Ascending aorta (tissue), 2 donors: ENCODE measurements around the gene FGF12. TPM values are rescaled to one million over a fixed set of nuclear protein-coding genes. Genes with fewer than 3 reads are reported as not detected.

Source experiments
- DNase-seq, 2 donors: peaks; one replicate each; pipeline ENCODE4 v3.0.0-alpha.2; 2019; ENCODE audit warnings: low spot score in 2 of 2
- H3K27ac ChIP-seq, 2 donors: fragments of 200-600 bp; sonication (generic); one replicate each; pipeline ENCODE4 v1.5.1; 2016 to 2017; ENCODE audit warnings: mild to moderate bottlenecking in 1 of 2
- H3K27me3 ChIP-seq: fragments of 200-600 bp; sonication (generic); one replicate; pipeline ENCODE4 v1.5.1; 2017
- H3K36me3 ChIP-seq, 2 donors: fragments of 200-600 bp; sonication (generic); one replicate each; pipeline ENCODE4 v1.5.1; 2016
- H3K4me1 ChIP-seq, 2 donors: fragments of 200-600 bp; sonication (generic); one replicate each; pipeline ENCODE4 v1.5.1; 2016 to 2017; ENCODE audit warnings: mild to moderate bottlenecking in 1 of 2
- H3K4me3 ChIP-seq, 2 donors: fragments of 200-600 bp; sonication (generic); one replicate each; pipeline ENCODE4 v1.5.1; 2016 to 2017; ENCODE audit warnings: mild to moderate bottlenecking in 1 of 2
- H3K9me3 ChIP-seq, 2 donors: fragments of 200-600 bp; sonication (generic); one replicate each; pipeline ENCODE4 v1.5.1; 2016
- intact Hi-C: fragments of 100-400 bp; cut with DNase I; formaldehyde crosslinking; loops from one replicate; pipeline ENCODE4 v1.15.1; 2023
- total RNA-seq: library from RNA; depleted of rRNA; stranded (reverse); fragments of >200 nt; gene quantifications from one replicate; pipeline ENCODE4 v1.1.0, GENCODE V29; 2016
- TF ChIP-seq, protein P1 (sequence below), 3 experiments: fragments of 200-600 bp in 2 of 3; fragments of 450-650 bp in 1 of 3; sonication (generic) in 2 of 3; IDR thresholded peaks; one replicate each; pipeline ENCODE4 v1.5.1; 2016 to 2019; ENCODE audit warnings: antibody characterized with exemption in 3 of 3, mild to moderate bottlenecking in 1 of 3, moderate library complexity in 1 of 3

FGF12 gene
- total RNA-seq, 1 donor from 2014 or later, result 0.43 TPM

GRCh38 chr3:192244591-192244990, 482.8 kb downstream of the FGF12 start:
- Histone ChIP-seq H3K27me3 (no peaks in the 10 kb centered on the region), H3K36me3 (no peaks in the 10 kb centered on the region), H3K27ac (no peak overlapping the region), H3K4me3 (no peak overlapping the region), H3K4me1 (no peaks in the 10 kb centered on the region), H3K9me3 (no peaks in the 10 kb centered on the region)
- intact Hi-C loops, result no loop called here
- TF ChIP-seq, protein P1, sequence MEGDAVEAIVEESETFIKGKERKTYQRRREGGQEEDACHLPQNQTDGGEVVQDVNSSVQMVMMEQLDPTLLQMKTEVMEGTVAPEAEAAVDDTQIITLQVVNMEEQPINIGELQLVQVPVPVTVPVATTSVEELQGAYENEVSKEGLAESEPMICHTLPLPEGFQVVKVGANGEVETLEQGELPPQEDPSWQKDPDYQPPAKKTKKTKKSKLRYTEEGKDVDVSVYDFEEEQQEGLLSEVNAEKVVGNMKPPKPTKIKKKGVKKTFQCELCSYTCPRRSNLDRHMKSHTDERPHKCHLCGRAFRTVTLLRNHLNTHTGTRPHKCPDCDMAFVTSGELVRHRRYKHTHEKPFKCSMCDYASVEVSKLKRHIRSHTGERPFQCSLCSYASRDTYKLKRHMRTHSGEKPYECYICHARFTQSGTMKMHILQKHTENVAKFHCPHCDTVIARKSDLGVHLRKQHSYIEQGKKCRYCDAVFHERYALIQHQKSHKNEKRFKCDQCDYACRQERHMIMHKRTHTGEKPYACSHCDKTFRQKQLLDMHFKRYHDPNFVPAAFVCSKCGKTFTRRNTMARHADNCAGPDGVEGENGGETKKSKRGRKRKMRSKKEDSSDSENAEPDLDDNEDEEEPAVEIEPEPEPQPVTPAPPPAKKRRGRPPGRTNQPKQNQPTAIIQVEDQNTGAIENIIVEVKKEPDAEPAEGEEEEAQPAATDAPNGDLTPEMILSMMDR (IDR thresholded peaks at IDR 0.05), result no peak
- DNase-seq, result no peak

- no peak overlapping the region for H3K4me3 ChIP-seq
- no peaks in the 10 kb centered on the region for H3K9me3 ChIP-seq
- no peak for DNase-seq
- no peak overlapping the region for H3K27ac ChIP-seq
- intact Hi-C loops, result no loop called here
- H3K36me3 ChIP-seq, result no peaks in the 10 kb centered on the region
- H3K4me1 ChIP-seq, result no peaks in the 10 kb centered on the region
- no peaks in the 10 kb centered on the region for H3K27me3 ChIP-seq
- TF ChIP-seq, protein P1 (IDR thresholded peaks at IDR 0.05), result no peak
These were observed 487.4 kb downstream of the FGF12 start for GRCh38 chr3:192239956-192240355.

DNA sequence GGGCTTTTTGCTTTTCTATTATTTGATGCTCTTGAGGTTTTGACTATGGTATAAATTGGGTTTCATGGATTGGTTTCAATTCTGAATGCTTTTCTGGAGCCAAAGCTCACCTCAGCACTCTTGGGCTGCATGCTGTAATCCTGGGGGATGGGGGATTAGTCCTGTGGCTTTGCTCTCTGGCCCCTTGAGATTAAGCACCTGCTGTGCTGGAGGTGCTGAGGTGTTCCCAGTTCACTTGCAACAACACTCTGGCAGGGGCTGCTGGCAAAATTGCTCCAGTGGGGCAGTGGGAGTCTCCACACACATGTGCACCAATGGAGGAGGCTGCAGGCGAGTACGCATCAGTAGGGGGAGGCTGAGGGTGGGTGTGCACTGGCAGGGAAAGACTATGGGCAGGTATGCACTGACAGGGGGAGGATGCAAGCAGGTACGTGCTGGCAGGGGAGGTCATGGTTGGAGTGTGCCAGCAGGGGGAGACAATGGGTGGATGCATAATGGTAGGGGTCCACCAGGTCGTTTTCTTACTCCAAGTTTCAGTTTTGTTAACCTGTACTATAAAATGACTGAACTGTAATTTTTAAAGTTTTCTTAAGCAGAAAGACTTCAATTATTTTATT, 489.2 kb downstream of the FGF12 start:
- Histone ChIP-seq H3K27ac (no peak overlapping the region), H3K27me3 (no peaks in the 10 kb centered on the region), H3K4me1 (no peaks in the 10 kb centered on the region), H3K4me3 (no peak overlapping the region), H3K9me3 (no peaks in the 10 kb centered on the region), H3K36me3 (no peaks in the 10 kb centered on the region)
- TF ChIP-seq, protein P1 (IDR thresholded peaks at IDR 0.05), result no peak
- intact Hi-C loops, result no loop called here
- no peak for DNase-seq

GRCh38 chr3:192229866-192230265, 497.5 kb downstream of the FGF12 start:
- DNase-seq, result no peak
- H3K4me3 ChIP-seq, result no peak overlapping the region
- H3K36me3 ChIP-seq, result no peaks in the 10 kb centered on the region
- no peaks in the 10 kb centered on the region for H3K9me3 ChIP-seq
- intact Hi-C loops, result no loop called here
- TF ChIP-seq, protein P1 (IDR thresholded peaks at IDR 0.05), result no peak
- no peaks in the 10 kb centered on the region for H3K4me1 ChIP-seq
- H3K27ac ChIP-seq, result no peak overlapping the region
- no peaks in the 10 kb centered on the region for H3K27me3 ChIP-seq

GRCh38 chr3:192224634-192225155, 502.6 kb downstream of the FGF12 start:
- DNase-seq, result no peak
- Histone ChIP-seq H3K4me3 (no peak overlapping the region), H3K27me3 (no peaks in the 10 kb centered on the region), H3K9me3 (no peaks in the 10 kb centered on the region), H3K27ac (no peak overlapping the region), H3K36me3 (no peaks in the 10 kb centered on the region), H3K4me1 (no peaks in the 10 kb centered on the region)
- intact Hi-C loops, result no loop called here
- TF ChIP-seq, protein P1 (IDR thresholded peaks at IDR 0.05), result no peak
